ENCODE measurements around the gene CTDSPL.

DNA sequence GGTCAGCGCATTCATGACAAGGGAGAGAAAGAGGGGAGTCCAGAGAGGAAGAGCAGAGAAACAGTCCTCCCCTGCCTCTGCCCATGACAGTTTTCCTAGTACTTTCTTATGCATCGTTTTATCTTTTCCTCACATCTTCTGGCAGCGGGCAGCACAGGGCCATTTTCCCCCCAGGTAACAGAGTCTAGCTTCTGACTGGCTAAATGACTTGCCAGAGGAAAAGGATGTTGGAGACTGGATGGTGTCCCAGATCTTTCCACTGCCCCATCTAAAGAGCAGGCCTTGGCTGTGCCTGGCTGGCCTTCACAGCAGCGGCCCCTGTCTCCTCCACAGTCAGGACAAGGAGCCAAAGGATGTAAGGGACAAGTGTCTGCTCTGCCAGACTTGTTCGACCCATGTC lies 59.3 kb downstream of the CTDSPL start:
- no peak for TF ChIP-seq CTCF (IDR thresholded peaks at IDR 0.05)
- TF ChIP-seq SIN3A (IDR thresholded peaks at IDR 0.05; ENCODE audit: borderline replicate concordance, insufficient read depth, low read depth, low read length), result no peak
- TF ChIP-seq POLR2AphosphoS5 (IDR thresholded peaks at IDR 0.05; ENCODE audit: low read depth, low read length), result no peak
- TF ChIP-seq TCF7L2 (IDR thresholded peaks at IDR 0.05; ENCODE audit: low read depth, low read length), result no peak
